ENCODE data around the gene ZNF33A. TPM values are rescaled to one million over a fixed set of nuclear protein-coding genes. Genes with fewer than 3 reads are reported as not detected.
"Not testable (repeated sequence)": the region's sequence is repeated elsewhere in the genome, so short reads cannot be mapped to it uniquely, and the experiment has no call there.

The ZNF33A gene
- total RNA-seq, 2 donors from 2014 or later: 15.9 to 19.6 TPM

GRCh38 chr10:38007551-38007950, 2.9 kb upstream of the ZNF33A start:
- no peak for DNase-seq (ENCODE audit: low spot score)
- Histone ChIP-seq H3K9me3 (no peaks in the 10 kb centered on the region), H3K27ac (no peak overlapping the region), H3K4me3 (no peak overlapping the region), H3K4me1 (peaks cover 0 to 8% of the 10 kb centered on the region in 2 donors), H3K27me3 (no peaks in the 10 kb centered on the region), H3K36me3 (peaks cover under 1% of the 10 kb centered on the region)
- TF ChIP-seq, protein P1, sequence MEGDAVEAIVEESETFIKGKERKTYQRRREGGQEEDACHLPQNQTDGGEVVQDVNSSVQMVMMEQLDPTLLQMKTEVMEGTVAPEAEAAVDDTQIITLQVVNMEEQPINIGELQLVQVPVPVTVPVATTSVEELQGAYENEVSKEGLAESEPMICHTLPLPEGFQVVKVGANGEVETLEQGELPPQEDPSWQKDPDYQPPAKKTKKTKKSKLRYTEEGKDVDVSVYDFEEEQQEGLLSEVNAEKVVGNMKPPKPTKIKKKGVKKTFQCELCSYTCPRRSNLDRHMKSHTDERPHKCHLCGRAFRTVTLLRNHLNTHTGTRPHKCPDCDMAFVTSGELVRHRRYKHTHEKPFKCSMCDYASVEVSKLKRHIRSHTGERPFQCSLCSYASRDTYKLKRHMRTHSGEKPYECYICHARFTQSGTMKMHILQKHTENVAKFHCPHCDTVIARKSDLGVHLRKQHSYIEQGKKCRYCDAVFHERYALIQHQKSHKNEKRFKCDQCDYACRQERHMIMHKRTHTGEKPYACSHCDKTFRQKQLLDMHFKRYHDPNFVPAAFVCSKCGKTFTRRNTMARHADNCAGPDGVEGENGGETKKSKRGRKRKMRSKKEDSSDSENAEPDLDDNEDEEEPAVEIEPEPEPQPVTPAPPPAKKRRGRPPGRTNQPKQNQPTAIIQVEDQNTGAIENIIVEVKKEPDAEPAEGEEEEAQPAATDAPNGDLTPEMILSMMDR (IDR thresholded peaks at IDR 0.05): no peak

- Histone ChIP-seq H3K4me3 (no peak overlapping the region), H3K27ac (no peak overlapping the region), H3K27me3 (no peaks in the 10 kb centered on the region), H3K36me3 (peaks cover 5% of the 10 kb centered on the region), H3K4me1 (peaks cover 0 to 8% of the 10 kb centered on the region in 2 donors), H3K9me3 (no peaks in the 10 kb centered on the region)
- no peak for DNase-seq (ENCODE audit: low spot score)
- TF ChIP-seq, protein P1 (IDR thresholded peaks at IDR 0.05): no peak
Observed at GRCh38 chr10:38007991-38008390, 2.5 kb upstream of the ZNF33A start.

DNA sequence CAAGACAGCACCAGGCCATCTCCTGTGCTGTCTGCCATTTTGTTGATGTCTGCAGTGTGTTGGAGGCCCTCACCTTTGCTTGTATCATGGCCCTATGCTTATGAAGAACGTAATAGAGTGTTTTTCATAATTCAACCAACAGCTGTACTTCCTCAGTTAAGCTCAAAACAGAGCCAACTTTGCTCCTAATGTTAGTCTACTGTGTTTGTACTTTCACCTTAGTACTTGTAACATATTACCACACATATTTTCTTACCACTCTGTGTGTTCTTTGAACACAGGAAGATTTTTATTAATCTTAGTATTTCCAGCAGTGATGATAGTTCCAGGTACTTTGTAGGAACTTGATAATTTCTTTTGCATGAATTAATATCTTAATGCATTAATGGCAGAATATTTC, 5.9 kb downstream of the ZNF33A start:
- Histone ChIP-seq H3K36me3 (peaks cover 48% of the 10 kb centered on the region), H3K4me1 (peaks cover 0 to 7% of the 10 kb centered on the region in 2 donors)
- TF ChIP-seq, protein P1 (IDR thresholded peaks at IDR 0.05): no peak

DNA sequence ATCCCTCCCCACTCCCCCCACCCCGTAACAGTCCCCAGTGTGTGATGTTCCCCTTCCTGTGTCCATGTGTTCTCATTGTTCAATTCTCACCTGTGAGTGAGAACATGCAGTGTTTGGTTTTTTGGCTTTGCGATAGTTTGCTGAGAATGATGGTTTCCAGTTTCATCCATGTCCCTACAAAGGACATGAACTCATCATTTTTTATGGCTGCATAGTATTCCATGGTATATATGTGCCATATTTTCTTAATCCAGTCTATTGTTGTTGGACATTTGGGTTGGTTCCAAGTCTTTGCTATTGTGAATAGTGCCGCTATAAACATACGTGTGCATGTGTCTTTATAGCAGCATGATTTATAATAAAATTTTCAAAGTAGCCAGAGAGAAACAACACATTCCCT, 8.6 kb downstream of the ZNF33A start:
- not testable (repeated sequence) for DNase-seq (ENCODE audit: low spot score); H3K9me3 ChIP-seq; H3K4me3 ChIP-seq; H3K4me1 ChIP-seq; H3K27me3 ChIP-seq; H3K27ac ChIP-seq
- peaks cover 48% of the 10 kb centered on the region for H3K36me3 ChIP-seq

More for the DNA sequence above, 5.9 kb downstream of the ZNF33A start:
- H3K4me3 ChIP-seq: no peak overlapping the region
- no peaks in the 10 kb centered on the region for H3K9me3 ChIP-seq
- H3K27ac ChIP-seq: no peak overlapping the region
- H3K27me3 ChIP-seq: no peaks in the 10 kb centered on the region
- DNase-seq (ENCODE audit: low spot score): no peak

- peaks cover 61% of the 10 kb centered on the region for H3K36me3 ChIP-seq
- no peak overlapping the region for H3K4me3 ChIP-seq
- H3K27ac ChIP-seq: no peak overlapping the region
- no peaks in the 10 kb centered on the region for H3K27me3 ChIP-seq
- no peaks in the 10 kb centered on the region for H3K9me3 ChIP-seq
- TF ChIP-seq, protein P1 (IDR thresholded peaks at IDR 0.05): no peak
- H3K4me1 ChIP-seq: no peaks in the 10 kb centered on the region
- DNase-seq (ENCODE audit: low spot score): no peak
Observed at GRCh38 chr10:38025283-38025682, 14.8 kb downstream of the ZNF33A start.

GRCh38 chr10:38027986-38028385, 17.5 kb downstream of the ZNF33A start:
- Histone ChIP-seq H3K27me3 (no peaks in the 10 kb centered on the region), H3K4me1 (peaks cover 0 to 4% of the 10 kb centered on the region in 2 donors), H3K4me3 (no peak overlapping the region), H3K9me3 (no peaks in the 10 kb centered on the region), H3K27ac (no peak overlapping the region), H3K36me3 (peaks cover 55% of the 10 kb centered on the region)
- TF ChIP-seq, protein P1 (IDR thresholded peaks at IDR 0.05): no peak
- no peak for DNase-seq (ENCODE audit: low spot score)
